Mucosa of descending colon (tissue), 3 donors: ENCODE data around the gene ZNF391. TPM values are rescaled to one million over a fixed set of nuclear protein-coding genes. Genes with fewer than 3 reads are reported as not detected.

Source experiments
- ATAC-seq: fragments of 200-7000 bp; cut with Tn5 transposase; one replicate; pipeline ENCODE4 v1.9.1; 2020; ENCODE audit warnings: mild to moderate bottlenecking, moderate library complexity
- DNase-seq, 3 donors: peaks; one replicate each; pipeline ENCODE4 v3.0.0-alpha.2; 2020
- H3K36me3 ChIP-seq: fragments of 200-600 bp; one replicate; pipeline ENCODE4 v1.8.0; 2021; ENCODE audit warnings: low read depth, mild to moderate bottlenecking
- H3K4me1 ChIP-seq: fragments of 200-600 bp; one replicate; pipeline ENCODE4 v1.8.0; 2021; ENCODE audit warnings: low read depth, mild to moderate bottlenecking
- H3K4me3 ChIP-seq: fragments of 200-600 bp; one replicate; pipeline ENCODE4 v1.8.0; 2021; ENCODE audit warnings: mild to moderate bottlenecking
- H3K9me3 ChIP-seq: fragments of 200-600 bp; one replicate; pipeline ENCODE4 v1.8.0; 2021; ENCODE audit warnings: mild to moderate bottlenecking
- CTCF ChIP-seq: fragments of 200-600 bp; IDR thresholded peaks from one replicate; pipeline ENCODE4 v1.8.0; 2022; ENCODE audit warnings: antibody characterized with exemption, mild to moderate bottlenecking
- intact Hi-C, 2 donors: fragments of 100-400 bp; cut with DNase I in 1 of 2; cut with micrococcal nuclease in 1 of 2; formaldehyde crosslinking; loops; one replicate each; pipeline versions ENCODE4 v1.11.0 to v1.11.1; 2022; cut with DNase I, micrococcal nuclease
- total RNA-seq, 3 donors: library from RNA; stranded (reverse); fragmentation: NEBNext Ultra II Directional in 2 of 3; extraction: Animal tissue kit (Norgen Biotek cat#: 25700) in 2 of 3; gene quantifications; one replicate each; pipeline versions ENCODE4 v1.2.1 to v1.2.4, GENCODE V29; 2021 to 2023
- donor health status: DM: no; HTN: no; CAD: no; lungs with moderate emphysema.
- donor health status: DM: no; HTN: no; CAD: no.
- donor health status: DM: no; HTN: yes; CAD: no.

The ZNF391 gene
- total RNA-seq, 3 donors from 2014 or later: 1.3 to 2.2 (median 1.6) TPM

- intact Hi-C loops: no loop called here
- no peak for DNase-seq
- Histone ChIP-seq H3K36me3 (no peaks in the 10 kb centered on the region), H3K4me3 (no peak overlapping the region), H3K9me3 (peaks cover 5% of the 10 kb centered on the region), H3K4me1 (peaks cover 6% of the 10 kb centered on the region)
- ATAC-seq: no peak
- no peak for TF ChIP-seq CTCF
Measured at GRCh38 chr6:27383481-27383880, 5.1 kb upstream of the ZNF391 start.

GRCh38 chr6:27392623-27393022 lies 4.1 kb downstream of the ZNF391 start:
- Histone ChIP-seq H3K4me3 (no peak overlapping the region), H3K9me3 (no peaks in the 10 kb centered on the region), H3K36me3 (no peaks in the 10 kb centered on the region), H3K4me1 (peaks cover 6% of the 10 kb centered on the region)
- intact Hi-C loops: no loop called here
- no peak for TF ChIP-seq CTCF
- no peak for ATAC-seq
- DNase-seq: no peak

- no peak for ATAC-seq
- Histone ChIP-seq H3K4me3 (no peak overlapping the region), H3K4me1 (no peaks in the 10 kb centered on the region), H3K36me3 (no peaks in the 10 kb centered on the region), H3K9me3 (peaks cover 9% of the 10 kb centered on the region)
- no peak for DNase-seq
- no peak for TF ChIP-seq CTCF
- intact Hi-C loops: no loop called here
Measured at GRCh38 chr6:27394073-27394472, 5.5 kb downstream of the ZNF391 start.

- no peak for DNase-seq
- no peak for TF ChIP-seq CTCF
- H3K4me3 ChIP-seq: no peak overlapping the region
- H3K9me3 ChIP-seq: peaks cover 36% of the 10 kb centered on the region
- H3K4me1 ChIP-seq: no peaks in the 10 kb centered on the region
- no peak for ATAC-seq
- H3K36me3 ChIP-seq: no peaks in the 10 kb centered on the region
- intact Hi-C loops: no loop called here
Measured at GRCh38 chr6:27400877-27401642, 12.5 kb downstream of the ZNF391 start.

- DNase-seq: no peak
- Histone ChIP-seq H3K36me3 (no peaks in the 10 kb centered on the region), H3K4me3 (no peak overlapping the region), H3K4me1 (no peaks in the 10 kb centered on the region), H3K9me3 (peaks cover 8% of the 10 kb centered on the region)
- no peak for TF ChIP-seq CTCF
- intact Hi-C loops: no loop called here
- no peak for ATAC-seq
Measured at GRCh38 chr6:27406085-27406484, 17.5 kb downstream of the ZNF391 start.
